SU-DHL-6 (cell line): Measurements from ENCODE around the gene BNC2.

Experiments
- H2AFZ ChIP-seq: fragments of 200-600 bp; sonication (generic); 2 replicates; pipeline ENCODE4 v1.6.1; 2014; ENCODE audit warnings: low read depth, mild to moderate bottlenecking, moderate library complexity, mixed read lengths, antibody characterized with exemption, low read length; ENCODE audit not compliant: severe bottlenecking
- H3F3A ChIP-seq: fragments of 200-600 bp; shearing (Covaris generic); 2 replicates; pipeline ENCODE4 v1.6.0; 2016; ENCODE audit warnings: antibody characterized with exemption, mild to moderate bottlenecking; ENCODE audit not compliant: insufficient read depth
- H3K27ac ChIP-seq: fragments of 200-600 bp; sonication (generic); 2 replicates; pipeline ENCODE4 v1.5.1; 2016; ENCODE audit warnings: low read depth, mild to moderate bottlenecking, low read length, moderate library complexity, mixed read lengths
- H3K27me3 ChIP-seq: fragments of 200-600 bp; sonication (generic), shearing (Covaris generic); 2 replicates; pipeline ENCODE4 v1.6.0; 2014; ENCODE audit warnings: mild to moderate bottlenecking, low read length
- H3K36me3 ChIP-seq: fragments of 200-600 bp; sonication (generic); 2 replicates; pipeline ENCODE4 v1.6.1; 2014; ENCODE audit warnings: mild to moderate bottlenecking, low read length, mixed read lengths
- H3K4me2 ChIP-seq: fragments of 300-600, 200-600 bp; shearing (Covaris generic), sonication (generic); 2 replicates; pipeline ENCODE4 v1.6.0; 2014; ENCODE audit warnings: low read length, low read depth, mild to moderate bottlenecking; ENCODE audit not compliant: poor library complexity, severe bottlenecking
- H3K4me3 ChIP-seq: fragments of 200-600 bp; sonication (generic); 2 replicates; pipeline ENCODE4 v1.5.1; 2014; ENCODE audit warnings: antibody characterized with exemption, low read length, mild to moderate bottlenecking, mixed read lengths; ENCODE audit not compliant: insufficient read depth, poor library complexity, severe bottlenecking
- H3K79me2 ChIP-seq: fragments of 200-600 bp; sonication (generic); 2 replicates; pipeline ENCODE4 v1.6.1; 2014; ENCODE audit warnings: mild to moderate bottlenecking, low read length, moderate library complexity; ENCODE audit not compliant: insufficient read depth
- H3K9ac ChIP-seq: fragments of 200-600 bp; sonication (generic); 2 replicates; pipeline ENCODE4 v1.7.0; 2014; ENCODE audit warnings: mild to moderate bottlenecking, low read length
- H3K9me2 ChIP-seq: fragments of 200-600 bp; sonication (generic); replicated peaks from 2 replicates; pipeline ENCODE4 v1.6.1; 2014; ENCODE audit warnings: low read length; ENCODE audit not compliant: insufficient read depth
- H3K9me3 ChIP-seq: fragments of 200-600 bp; sonication (generic); 2 replicates; pipeline ENCODE4 v1.6.1; 2014; ENCODE audit warnings: low read length, mixed read lengths; ENCODE audit not compliant: insufficient read depth
- H4K20me1 ChIP-seq: fragments of 200-600 bp; sonication (generic); 2 replicates; pipeline ENCODE4 v1.6.1; 2014; ENCODE audit warnings: low read depth, mild to moderate bottlenecking, antibody characterized with exemption, low read length, moderate library complexity, mixed read lengths
- EZH2phosphoT487 ChIP-seq: fragments of 200-600 bp; sonication (generic), shearing (Covaris generic); conservative IDR thresholded peaks from 2 replicates; pipeline ENCODE4 v1.6.1; 2018; ENCODE audit warnings: mild to moderate bottlenecking, antibody characterized with exemption, low read length, moderate library complexity, mixed read lengths
- TF ChIP-seq, protein P1 (sequence below): fragments of 200-600 bp; sonication (generic); IDR thresholded peaks from one replicate; pipeline ENCODE4 v1.5.1; 2017; ENCODE audit warnings: antibody characterized with exemption, mild to moderate bottlenecking, low read length, moderate library complexity; ENCODE audit not compliant: insufficient read depth, poor library complexity, severe bottlenecking

The BNC2 gene

DNA sequence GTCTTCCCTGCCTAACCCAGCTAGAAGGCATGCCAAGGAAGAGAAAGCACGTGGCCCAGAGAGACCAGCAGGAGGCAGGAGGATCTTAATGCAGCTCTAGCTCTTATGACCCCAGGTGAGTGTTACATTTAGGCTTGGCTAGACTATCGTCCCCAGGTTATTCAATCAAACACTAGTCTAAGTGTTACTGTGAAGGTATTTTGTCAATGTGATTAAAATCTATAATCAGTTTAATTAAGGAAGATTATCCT, 483.7 kb downstream of the BNC2 start:
- Histone ChIP-seq H3K4me2 (no peak overlapping the region), H3K27me3 (no peaks in the 10 kb centered on the region), H3K4me3 (no peak overlapping the region)

GRCh38 chr9:16386007-16386826, 484.3 kb downstream of the BNC2 start:
- Histone ChIP-seq H3K4me2 (no peak overlapping the region), H3K27ac (no peak overlapping the region), H3K36me3 (no peaks in the 10 kb centered on the region)

More for the DNA sequence above, 483.7 kb downstream of the BNC2 start:
- no peaks in the 10 kb centered on the region for H3K9me3 ChIP-seq
- H2AFZ ChIP-seq, result no peak overlapping the region
- H3K79me2 ChIP-seq, result no peaks in the 10 kb centered on the region
- H4K20me1 ChIP-seq, result no peaks in the 10 kb centered on the region
- TF ChIP-seq, protein P1, sequence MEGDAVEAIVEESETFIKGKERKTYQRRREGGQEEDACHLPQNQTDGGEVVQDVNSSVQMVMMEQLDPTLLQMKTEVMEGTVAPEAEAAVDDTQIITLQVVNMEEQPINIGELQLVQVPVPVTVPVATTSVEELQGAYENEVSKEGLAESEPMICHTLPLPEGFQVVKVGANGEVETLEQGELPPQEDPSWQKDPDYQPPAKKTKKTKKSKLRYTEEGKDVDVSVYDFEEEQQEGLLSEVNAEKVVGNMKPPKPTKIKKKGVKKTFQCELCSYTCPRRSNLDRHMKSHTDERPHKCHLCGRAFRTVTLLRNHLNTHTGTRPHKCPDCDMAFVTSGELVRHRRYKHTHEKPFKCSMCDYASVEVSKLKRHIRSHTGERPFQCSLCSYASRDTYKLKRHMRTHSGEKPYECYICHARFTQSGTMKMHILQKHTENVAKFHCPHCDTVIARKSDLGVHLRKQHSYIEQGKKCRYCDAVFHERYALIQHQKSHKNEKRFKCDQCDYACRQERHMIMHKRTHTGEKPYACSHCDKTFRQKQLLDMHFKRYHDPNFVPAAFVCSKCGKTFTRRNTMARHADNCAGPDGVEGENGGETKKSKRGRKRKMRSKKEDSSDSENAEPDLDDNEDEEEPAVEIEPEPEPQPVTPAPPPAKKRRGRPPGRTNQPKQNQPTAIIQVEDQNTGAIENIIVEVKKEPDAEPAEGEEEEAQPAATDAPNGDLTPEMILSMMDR, result no peak
- TF ChIP-seq EZH2phosphoT487, result no peak
- no peak overlapping the region for H3K27ac ChIP-seq
- no peaks in the 10 kb centered on the region for H3F3A ChIP-seq
- H3K36me3 ChIP-seq, result no peaks in the 10 kb centered on the region
- no peaks in the 10 kb centered on the region for H3K9me2 ChIP-seq
- no peak overlapping the region for H3K9ac ChIP-seq

DNA sequence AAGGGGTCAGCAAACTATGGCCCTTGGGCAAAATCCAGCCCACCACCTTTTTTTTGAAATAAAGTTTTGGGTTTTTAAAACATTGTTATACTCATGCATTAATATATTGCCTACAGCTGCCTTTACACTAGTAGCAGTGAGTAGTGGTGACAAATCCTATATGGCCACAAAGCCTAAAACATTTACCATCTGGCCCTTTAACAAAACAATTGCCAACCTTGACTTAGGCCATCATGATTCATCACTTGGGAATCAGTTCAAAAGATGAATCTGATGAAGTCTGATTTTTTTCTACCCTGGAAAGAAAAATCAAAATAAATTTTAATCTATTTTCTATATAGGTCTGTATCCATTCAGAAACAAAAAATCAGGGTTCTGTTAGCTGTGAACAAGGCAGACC, 484.9 kb downstream of the BNC2 start:
- Histone ChIP-seq H3K9me3 (no peaks in the 10 kb centered on the region), H3K27me3 (no peaks in the 10 kb centered on the region), H3K79me2 (no peaks in the 10 kb centered on the region), H4K20me1 (no peaks in the 10 kb centered on the region), H3K9ac (no peak overlapping the region), H3K4me3 (no peak overlapping the region), H3K27ac (no peak overlapping the region), H3F3A (no peaks in the 10 kb centered on the region), H3K9me2 (no peaks in the 10 kb centered on the region), H2AFZ (no peak overlapping the region), H3K4me2 (no peak overlapping the region), H3K36me3 (no peaks in the 10 kb centered on the region)
- TF ChIP-seq, protein P1, result no peak
- no peak for TF ChIP-seq EZH2phosphoT487

More at GRCh38 chr9:16386007-16386826, 484.3 kb downstream of the BNC2 start:
- no peak overlapping the region for H2AFZ ChIP-seq
- H3F3A ChIP-seq, result no peaks in the 10 kb centered on the region
- H3K27me3 ChIP-seq, result no peaks in the 10 kb centered on the region
- H3K9me3 ChIP-seq, result no peaks in the 10 kb centered on the region
- H3K9me2 ChIP-seq, result no peaks in the 10 kb centered on the region
- no peaks in the 10 kb centered on the region for H3K79me2 ChIP-seq
- no peaks in the 10 kb centered on the region for H4K20me1 ChIP-seq
- H3K9ac ChIP-seq, result no peak overlapping the region
- no peak for TF ChIP-seq EZH2phosphoT487
- TF ChIP-seq, protein P1, result no peak
- H3K4me3 ChIP-seq, result no peak overlapping the region
